H1 (cell line): ENCODE measurements around the gene KCNJ5. TPM values are rescaled to one million over a fixed set of nuclear protein-coding genes. Genes with fewer than 3 reads are reported as not detected.

Experiments used
- MAX ChIP-seq: IDR thresholded peaks from 2 replicates; pipeline ENCODE4 v1.6.1; 2012; ENCODE audit warnings: inconsistent platforms
- ZNF274 ChIP-seq: IDR thresholded peaks from 2 replicates; pipeline ENCODE4 v1.7.0; 2012; ENCODE audit warnings: low read length, borderline replicate concordance; ENCODE audit errors: extremely low read depth
- polyA plus RNA-seq, 7 experiments: library from polyadenylated mRNA; depleted of rRNA in 3 of 7; stranded (reverse) in 5 of 7; unstranded in 2 of 7; fragments of >200 nt in 5 of 7; fragments of 200-250 nt in 2 of 7; gene quantifications; 1 replicate in 5 of 7; 2 replicates in 1 of 7; 4 replicates in 1 of 7; pipeline versions ENCODE4 v1.2.1 to v1.2.3, GENCODE V29; 2011 to 2013; ENCODE audit warnings: missing spikeins in 2 of 7, mixed read lengths in 2 of 7
- total RNA-seq: library from RNA; stranded (reverse); fragmentation: NEBNext Ultra II Directional; extraction: Animal tissue kit (Norgen Biotek cat#: 25700); gene quantifications from 2 replicates; pipeline ENCODE4 v1.2.1, GENCODE V29; 2021

The KCNJ5 gene
- total and polyA plus RNA-seq, 2 of the 8 experiments (the other 6 are each of a cell fraction or from before 2014, with no cell fraction given): 0.05 TPM; not detected in 1

GRCh38 chr11:128953151-128953550 is 62.0 kb downstream of the KCNJ5 start (continued):
- TF ChIP-seq MAX: no peak
- TF ChIP-seq ZNF274: no peak
